ENCODE measurements around the gene FAM83D. TPM values are rescaled to one million over a fixed set of nuclear protein-coding genes. Genes with fewer than 3 reads are reported as not detected.

FAM83D gene
- total RNA-seq, 2 donors from 2014 or later: 10.2 to 12.6 TPM

- intact Hi-C loops (cut with DNase I): no loop called here
- Histone ChIP-seq H3K27ac (no peak overlapping the region), H3K27me3 (replicated peaks; ENCODE audit: insufficient read depth) (no peaks in the 10 kb centered on the region), H3K4me3 (no peak overlapping the region), H3K9me3 (no peaks in the 10 kb centered on the region), H3K4me1 (replicated peaks) (no peaks in the 10 kb centered on the region), H3K36me3 (no peaks in the 10 kb centered on the region)
- TF ChIP-seq POLR2A (IDR thresholded peaks at IDR 0.05): no peak
- WGBS: 95% methylated on average over 2 of the region's 2 CpGs
- no peak for DNase-seq (ENCODE audit: low spot score)
Measured at GRCh38 chr20:38950254-38950653, 24.0 kb downstream of the FAM83D start.

GRCh38 chr20:38951611-38952010 is 25.4 kb downstream of the FAM83D start:
- H3K36me3 ChIP-seq: no peaks in the 10 kb centered on the region
- no peaks in the 10 kb centered on the region for H3K4me1 ChIP-seq (replicated peaks)
- 96% methylated on average over 9 of the region's 9 CpGs for WGBS
- no peak for DNase-seq (ENCODE audit: low spot score)
- TF ChIP-seq POLR2AphosphoS5 (IDR thresholded peaks at IDR 0.05): no peak
- no peak for TF ChIP-seq POLR2A (IDR thresholded peaks at IDR 0.05)
- TF ChIP-seq CTCF (IDR thresholded peaks at IDR 0.05): no peak
- intact Hi-C loops (cut with DNase I): no loop called here
- H3K9me3 ChIP-seq: no peaks in the 10 kb centered on the region
- H3K27ac ChIP-seq: no peak overlapping the region
- no peak overlapping the region for H3K4me3 ChIP-seq
- H3K27me3 ChIP-seq (replicated peaks; ENCODE audit: insufficient read depth): no peaks in the 10 kb centered on the region

GRCh38 chr20:38952153-38952552 is 25.9 kb downstream of the FAM83D start:
- intact Hi-C loops (cut with DNase I): no loop called here
- DNase-seq (ENCODE audit: low spot score): no peak
- Histone ChIP-seq H3K4me1 (replicated peaks) (no peaks in the 10 kb centered on the region), H3K9me3 (no peaks in the 10 kb centered on the region), H3K36me3 (no peaks in the 10 kb centered on the region), H3K4me3 (no peak overlapping the region), H3K27ac (no peak overlapping the region), H3K27me3 (replicated peaks; ENCODE audit: insufficient read depth) (no peaks in the 10 kb centered on the region)
- TF ChIP-seq CTCF (IDR thresholded peaks at IDR 0.05) (no peak), POLR2AphosphoS5 (IDR thresholded peaks at IDR 0.05) (no peak), POLR2A (IDR thresholded peaks at IDR 0.05) (no peak)
- WGBS: 96% methylated on average over 6 of the region's 6 CpGs

GRCh38 chr20:38953630-38954340 is 27.6 kb downstream of the FAM83D start:
- Histone ChIP-seq H3K36me3 (no peaks in the 10 kb centered on the region), H3K4me1 (replicated peaks) (no peaks in the 10 kb centered on the region), H3K9me3 (no peaks in the 10 kb centered on the region), H3K4me3 (no peak overlapping the region), H3K27me3 (replicated peaks; ENCODE audit: insufficient read depth) (no peaks in the 10 kb centered on the region), H3K27ac (no peak overlapping the region)
- intact Hi-C loops (cut with DNase I): no loop called here
- TF ChIP-seq POLR2A (IDR thresholded peaks at IDR 0.05) (no peak), POLR2AphosphoS5 (IDR thresholded peaks at IDR 0.05) (no peak), CTCF (IDR thresholded peaks at IDR 0.05) (no peak)
- no peak for DNase-seq (ENCODE audit: low spot score)
- WGBS: 94% methylated on average over 8 of the region's 8 CpGs

GRCh38 chr20:38957235-38957876 is 31.1 kb downstream of the FAM83D start:
- Histone ChIP-seq H3K9me3 (no peaks in the 10 kb centered on the region), H3K27ac (no peak overlapping the region), H3K27me3 (replicated peaks; ENCODE audit: insufficient read depth) (no peaks in the 10 kb centered on the region), H3K36me3 (no peaks in the 10 kb centered on the region), H3K4me3 (no peak overlapping the region), H3K4me1 (replicated peaks) (no peaks in the 10 kb centered on the region)
- no peak for TF ChIP-seq POLR2AphosphoS5 (IDR thresholded peaks at IDR 0.05)
- no peak for TF ChIP-seq POLR2A (IDR thresholded peaks at IDR 0.05)
- TF ChIP-seq CTCF (IDR thresholded peaks at IDR 0.05): no peak
- 76% methylated on average over 5 of the region's 5 CpGs for WGBS
- intact Hi-C loops (cut with DNase I): no loop called here
- no peak for DNase-seq (ENCODE audit: low spot score)

Measured in prostate gland (tissue), 2 donors.